Body of pancreas (tissue), 4 donors: ENCODE results near the gene STAC.

Source experiments
- POLR2A ChIP-seq, 3 donors: fragments of 450-650 bp; IDR thresholded peaks; one replicate each; pipeline ENCODE4 v1.6.1; 2016; ENCODE audit warnings: antibody characterized with exemption in 3 of 3, mild to moderate bottlenecking in 2 of 3
- TF ChIP-seq, protein P1 (sequence below), 7 experiments: fragments of 450-650 bp in 4 of 7; fragments of 200-600 bp in 3 of 7; sonication (generic) in 3 of 7; IDR thresholded peaks; one replicate each; pipeline ENCODE4 v1.5.1; 2016 to 2019; ENCODE audit warnings: antibody characterized with exemption in 7 of 7

DNA sequence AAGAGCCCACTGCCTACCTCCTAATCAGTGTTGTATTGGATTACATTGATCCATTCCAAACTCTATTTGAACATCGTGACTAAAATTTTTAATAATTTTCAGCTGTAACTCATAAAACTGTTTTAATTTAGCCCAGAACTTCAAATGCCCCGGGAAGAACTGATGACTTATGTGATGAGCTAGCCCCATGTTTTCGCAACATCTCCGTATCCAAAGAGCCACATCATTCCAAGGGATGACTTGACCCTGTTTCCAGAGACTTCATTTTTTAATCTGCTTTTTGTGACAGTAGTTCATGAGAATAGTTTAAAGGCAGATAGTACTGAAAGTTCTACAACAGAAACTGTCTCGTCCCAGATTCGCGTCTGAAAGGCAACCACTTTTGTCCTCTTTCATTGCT lies 97.4 kb downstream of the STAC start:
- TF ChIP-seq, protein P1, sequence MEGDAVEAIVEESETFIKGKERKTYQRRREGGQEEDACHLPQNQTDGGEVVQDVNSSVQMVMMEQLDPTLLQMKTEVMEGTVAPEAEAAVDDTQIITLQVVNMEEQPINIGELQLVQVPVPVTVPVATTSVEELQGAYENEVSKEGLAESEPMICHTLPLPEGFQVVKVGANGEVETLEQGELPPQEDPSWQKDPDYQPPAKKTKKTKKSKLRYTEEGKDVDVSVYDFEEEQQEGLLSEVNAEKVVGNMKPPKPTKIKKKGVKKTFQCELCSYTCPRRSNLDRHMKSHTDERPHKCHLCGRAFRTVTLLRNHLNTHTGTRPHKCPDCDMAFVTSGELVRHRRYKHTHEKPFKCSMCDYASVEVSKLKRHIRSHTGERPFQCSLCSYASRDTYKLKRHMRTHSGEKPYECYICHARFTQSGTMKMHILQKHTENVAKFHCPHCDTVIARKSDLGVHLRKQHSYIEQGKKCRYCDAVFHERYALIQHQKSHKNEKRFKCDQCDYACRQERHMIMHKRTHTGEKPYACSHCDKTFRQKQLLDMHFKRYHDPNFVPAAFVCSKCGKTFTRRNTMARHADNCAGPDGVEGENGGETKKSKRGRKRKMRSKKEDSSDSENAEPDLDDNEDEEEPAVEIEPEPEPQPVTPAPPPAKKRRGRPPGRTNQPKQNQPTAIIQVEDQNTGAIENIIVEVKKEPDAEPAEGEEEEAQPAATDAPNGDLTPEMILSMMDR (IDR thresholded peaks at IDR 0.05): no peak
- no peak for TF ChIP-seq POLR2A (IDR thresholded peaks at IDR 0.05)
